Lung microvascular endothelial cell (primary cell): ENCODE measurements around the gene NPHP4. TPM values are rescaled to one million over a fixed set of nuclear protein-coding genes. Genes with fewer than 3 reads are reported as not detected.

Experiments used
- DNase-seq, 2 donors: peaks; one replicate each; pipeline versions ENCODE4 v3.0.0 to v3.0.0-alpha.2; 2010; ENCODE audit warnings: low read depth in 2 of 2
- total RNA-seq: library from RNA; depleted of rRNA; stranded (reverse); fragments of >200 nt; gene quantifications from 2 replicates; pipeline ENCODE4 v1.2.1, GENCODE V29; 2014

NPHP4 gene
- total RNA-seq, 1 donor from 2014 or later: 1.4 TPM

DNA sequence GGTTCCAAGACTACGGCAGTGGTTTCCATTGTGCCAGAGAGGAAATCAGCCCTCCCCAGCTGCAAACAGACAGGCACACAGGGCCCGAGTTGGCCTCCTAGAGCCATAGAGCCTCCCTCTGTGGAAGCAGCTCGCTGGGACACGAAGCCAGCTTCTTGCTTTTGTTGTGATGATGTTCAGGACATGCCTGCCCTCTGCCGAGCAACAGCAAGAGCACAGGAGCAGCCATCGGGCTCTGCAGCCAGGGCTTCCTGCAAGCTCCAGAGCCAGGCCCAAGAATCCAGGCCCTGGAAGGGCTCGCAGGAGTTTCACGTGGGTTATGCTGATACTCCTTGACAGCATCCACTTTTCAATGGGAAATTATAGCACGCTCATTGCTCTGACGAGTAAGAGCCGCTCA is 18.5 kb downstream of the NPHP4 start:
- no peak for DNase-seq

DNA sequence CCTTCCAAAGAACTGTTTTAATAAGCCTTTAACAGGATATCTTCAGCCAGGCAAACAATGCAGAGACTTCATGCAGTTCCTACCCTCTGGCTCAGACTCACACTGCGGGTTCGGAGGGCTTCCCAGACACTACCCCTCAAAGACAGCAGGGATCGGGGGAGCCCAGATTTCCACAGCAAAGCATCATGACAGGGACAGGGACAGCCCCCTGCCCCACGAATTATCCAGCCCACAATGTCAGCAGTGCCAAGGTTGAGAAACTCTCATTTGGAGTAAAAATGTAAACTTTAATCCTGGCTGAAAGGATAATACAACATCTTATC is 20.1 kb downstream of the NPHP4 start:
- DNase-seq: no peak

DNA sequence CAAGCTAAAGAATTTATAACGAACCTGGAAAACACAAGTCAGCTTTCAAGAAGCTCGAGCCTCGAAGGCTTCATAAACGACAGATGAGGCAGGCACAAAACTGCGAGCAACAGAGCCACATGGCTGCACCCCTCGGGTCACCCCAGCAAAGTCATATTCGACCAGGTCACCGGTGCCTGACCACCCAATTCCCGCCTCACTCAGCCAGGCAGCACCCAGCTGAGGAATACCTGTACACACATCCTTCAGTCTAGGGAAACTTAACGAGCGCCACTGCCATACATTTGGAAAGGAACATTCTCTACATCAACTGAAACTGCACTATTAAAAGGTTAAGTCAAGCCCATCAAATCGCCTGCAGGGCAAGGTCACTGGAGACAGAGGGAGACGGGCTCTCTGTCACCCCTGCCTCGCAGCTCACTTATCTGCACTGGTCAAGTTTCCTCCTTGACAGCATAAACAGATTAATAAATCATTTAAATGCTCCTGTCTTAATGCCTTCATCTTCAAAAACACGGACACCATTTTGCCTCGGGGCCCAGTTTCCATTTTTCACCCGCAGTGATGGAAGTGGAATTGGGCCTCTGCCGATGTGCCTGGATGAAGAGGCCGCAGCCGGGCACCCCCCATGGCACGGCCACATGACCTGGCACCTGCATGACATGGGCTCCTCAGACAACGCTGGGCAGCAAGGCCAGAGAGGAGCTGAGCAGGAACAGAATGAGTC is 20.6 kb downstream of the NPHP4 start:
- DNase-seq: no peak

DNA sequence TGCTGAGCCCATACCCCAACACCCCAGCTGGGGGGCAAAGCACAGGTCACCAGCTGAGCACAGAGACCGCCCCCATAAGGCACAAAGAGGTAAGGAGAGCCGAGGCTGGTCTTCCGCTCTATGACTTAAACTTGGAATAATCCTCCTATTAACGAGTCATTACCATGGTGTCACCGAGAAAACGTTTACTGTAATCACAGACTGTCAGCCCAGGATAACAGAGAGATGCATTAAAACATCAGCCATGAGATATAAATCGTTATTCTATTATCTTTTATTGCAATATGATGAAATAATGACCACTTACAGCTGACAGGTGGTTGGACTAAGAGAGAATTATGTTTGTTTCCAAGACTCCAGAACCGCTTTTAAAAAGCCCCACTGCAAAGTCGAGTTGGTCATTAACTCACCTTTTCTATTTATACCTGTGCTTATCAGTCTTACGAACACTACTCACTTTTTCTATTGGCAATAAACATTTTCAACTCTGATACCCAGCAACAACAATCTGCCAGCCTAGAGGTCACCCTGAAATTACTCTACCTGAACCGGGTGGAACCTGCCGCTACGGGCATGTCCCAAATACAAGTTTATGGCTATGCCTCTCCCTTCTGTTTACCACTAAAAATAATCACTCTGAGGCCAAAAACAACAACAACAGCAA is 21.5 kb downstream of the NPHP4 start:
- no peak for DNase-seq

DNA sequence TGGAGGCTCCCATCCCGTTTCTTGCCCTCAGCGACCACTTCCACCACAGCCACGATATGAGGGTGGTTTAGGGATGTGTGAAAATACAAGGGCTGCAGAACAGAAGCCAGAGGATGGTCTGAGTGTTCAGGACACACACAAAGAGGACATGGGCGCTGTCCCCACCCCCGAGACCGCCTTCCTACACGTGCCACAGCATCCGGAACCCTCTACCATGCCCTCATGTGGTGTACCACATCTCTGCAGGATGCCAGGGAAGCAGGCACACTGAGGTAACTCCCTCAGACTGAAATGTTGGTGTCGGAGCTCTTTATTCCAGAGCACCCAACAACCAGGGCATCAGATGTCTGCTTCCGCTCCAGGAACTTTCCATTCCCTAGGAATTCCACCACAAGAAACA is 23.1 kb downstream of the NPHP4 start:
- no peak for DNase-seq

DNA sequence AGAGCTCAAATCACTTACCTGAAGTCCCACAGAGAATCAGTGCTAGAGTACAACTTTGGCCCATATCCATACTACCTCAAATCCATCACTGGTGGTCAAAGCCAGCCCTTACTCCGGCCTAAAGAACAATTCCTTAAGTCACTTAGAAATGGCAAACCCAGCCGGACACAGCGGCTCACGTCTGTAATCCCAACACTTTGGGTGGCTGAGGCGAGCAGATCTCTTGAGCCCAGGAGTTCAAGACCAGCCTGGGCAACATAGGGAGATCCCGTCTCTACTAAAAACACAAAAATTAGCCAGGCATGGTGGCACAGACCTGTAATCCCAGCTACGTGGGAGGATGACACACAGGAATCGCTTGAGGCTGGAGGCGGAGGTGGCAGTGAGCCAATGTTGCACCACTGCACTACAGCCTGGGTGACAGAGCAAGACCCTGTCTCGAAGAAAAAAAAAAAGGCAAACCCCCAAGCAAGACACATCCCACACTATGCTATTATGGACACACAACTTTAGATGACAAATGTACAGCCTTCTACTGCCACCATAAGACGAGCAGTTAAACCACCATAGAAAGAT is 24.0 kb downstream of the NPHP4 start:
- no peak for DNase-seq

DNA sequence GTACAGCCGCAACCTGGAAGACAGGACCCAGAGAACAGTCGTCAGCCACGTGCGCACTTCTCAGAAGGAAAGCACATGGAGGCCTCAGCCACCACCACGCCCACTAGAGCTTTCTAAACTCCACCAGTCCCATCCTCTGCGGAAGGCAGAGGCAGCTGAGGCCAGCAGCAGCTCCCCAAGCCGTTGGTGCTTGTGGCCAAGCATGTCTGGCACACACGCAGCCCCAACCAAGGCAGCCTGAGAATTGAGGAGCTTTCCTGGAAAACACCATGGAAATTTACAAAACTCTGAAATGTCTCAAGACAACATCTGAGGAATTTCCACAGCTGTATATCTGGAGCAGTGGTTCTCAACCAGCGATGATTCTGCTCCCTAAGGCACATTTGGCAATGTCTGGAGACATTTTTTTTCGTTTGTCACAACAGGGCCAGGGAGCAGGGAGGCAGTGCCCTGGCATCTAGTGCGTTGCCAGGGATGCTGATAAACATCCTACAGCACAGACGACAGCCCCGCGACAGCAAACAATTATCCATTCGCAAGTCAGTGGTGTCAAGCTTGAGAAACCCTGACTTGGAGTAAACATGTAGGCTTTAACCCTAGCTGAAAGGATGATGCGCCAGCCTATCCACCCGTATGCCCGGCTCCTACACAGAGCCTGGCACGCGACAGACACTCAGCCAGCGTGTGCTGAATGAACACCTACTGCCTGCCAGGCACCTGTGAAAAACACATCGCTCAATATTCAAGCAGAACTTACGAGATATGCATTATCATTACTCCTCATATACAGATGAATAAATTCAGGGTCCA is 24.7 kb downstream of the NPHP4 start:
- no peak for DNase-seq

DNA sequence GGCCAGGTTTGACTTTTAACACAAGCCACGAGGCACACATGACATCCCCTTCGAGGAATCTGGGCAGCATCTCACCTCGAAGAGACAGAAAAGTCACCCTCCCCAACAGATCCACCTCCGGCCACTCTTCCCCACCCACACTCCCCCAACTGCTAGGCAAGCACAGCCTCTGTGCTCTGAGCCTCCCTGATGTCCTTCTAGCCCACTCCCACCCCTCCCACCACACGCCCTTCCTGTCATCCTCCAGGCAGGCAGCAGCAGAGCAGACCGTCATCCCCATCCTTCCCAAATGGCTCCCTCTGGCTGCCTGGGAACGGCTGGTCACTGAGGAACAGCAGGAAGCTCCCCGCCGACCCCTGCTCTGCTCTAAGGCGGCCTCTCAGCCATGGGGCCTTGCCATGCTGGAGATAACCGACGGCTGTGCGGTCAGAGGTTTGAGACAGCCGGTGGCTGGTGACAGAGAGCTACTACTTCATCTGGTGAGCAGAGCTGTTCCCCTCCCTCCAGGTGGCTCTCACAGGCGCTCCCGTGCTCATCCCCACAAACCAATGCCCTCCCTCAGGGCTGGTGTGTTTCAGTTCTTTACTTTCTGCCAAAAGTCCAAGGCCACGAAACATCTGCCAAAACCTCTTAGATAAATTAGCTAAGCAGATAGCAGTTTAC is 25.6 kb downstream of the NPHP4 start:
- DNase-seq: no peak

DNA sequence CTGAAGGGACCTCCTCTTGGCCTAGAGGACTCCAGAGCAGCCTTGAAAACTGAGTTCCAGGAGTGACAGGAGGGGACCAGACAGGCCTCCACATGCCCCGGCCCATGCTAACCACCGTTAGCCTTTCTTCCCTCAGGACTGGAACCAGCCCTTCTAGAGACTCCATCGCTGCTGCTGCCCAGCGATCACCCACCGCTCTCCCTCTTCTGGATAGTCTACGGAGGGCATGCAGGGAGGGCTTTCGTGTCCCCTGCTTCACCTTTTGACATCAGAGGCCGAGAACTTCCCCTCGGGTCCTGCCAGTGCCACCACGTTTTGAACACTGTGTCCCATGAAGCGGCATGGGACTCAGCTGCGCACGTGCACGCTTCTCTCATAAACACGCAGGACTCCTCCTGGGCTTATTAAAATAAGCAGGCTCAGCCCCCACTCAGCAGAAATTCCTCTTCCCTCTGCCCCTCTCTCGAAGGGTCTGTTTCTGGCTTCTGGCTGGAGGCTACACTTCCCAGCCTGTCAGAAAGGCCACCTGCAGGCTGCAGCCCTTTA is 26.6 kb downstream of the NPHP4 start:
- DNase-seq: no peak

DNA sequence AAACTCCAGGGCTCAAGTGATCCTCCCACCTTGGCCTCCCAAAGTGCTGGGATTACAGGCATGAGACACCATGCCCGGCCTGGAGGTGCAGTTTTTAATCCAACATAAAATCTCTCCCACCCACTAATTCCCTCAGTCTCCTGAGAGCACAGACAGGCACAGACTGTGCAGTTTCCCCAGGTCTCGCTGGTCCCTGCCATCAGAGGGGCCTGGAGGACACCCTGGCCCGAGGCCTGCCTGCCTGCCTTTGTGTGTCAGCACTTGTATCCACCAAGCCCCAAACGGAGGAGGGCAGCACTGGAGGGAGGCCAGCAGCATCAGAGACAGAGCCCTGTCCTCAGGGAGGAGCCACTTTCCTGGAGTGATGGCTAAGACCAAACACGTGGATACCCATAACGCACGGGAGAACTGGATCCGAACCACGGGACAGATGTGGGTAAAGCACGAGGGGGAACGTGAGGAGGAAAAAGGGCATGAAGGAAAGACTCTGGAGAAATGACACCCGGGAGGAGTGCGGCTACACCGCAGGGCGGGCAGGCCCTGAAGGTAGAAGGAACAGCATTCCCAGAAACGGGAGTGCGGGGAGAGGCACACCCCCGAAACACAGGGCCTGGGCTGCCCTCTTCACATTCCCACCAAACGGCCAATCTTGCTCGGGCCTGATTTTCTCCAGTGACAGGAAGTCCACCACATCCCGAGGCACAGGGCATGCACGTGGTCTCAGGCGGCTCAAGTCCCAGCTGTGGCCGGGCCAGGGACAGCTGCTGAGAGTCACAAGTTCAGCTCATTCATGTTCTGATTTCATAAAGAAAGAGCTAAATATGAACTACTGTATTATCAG is 29.7 kb downstream of the NPHP4 start:
- no peak for DNase-seq

DNA sequence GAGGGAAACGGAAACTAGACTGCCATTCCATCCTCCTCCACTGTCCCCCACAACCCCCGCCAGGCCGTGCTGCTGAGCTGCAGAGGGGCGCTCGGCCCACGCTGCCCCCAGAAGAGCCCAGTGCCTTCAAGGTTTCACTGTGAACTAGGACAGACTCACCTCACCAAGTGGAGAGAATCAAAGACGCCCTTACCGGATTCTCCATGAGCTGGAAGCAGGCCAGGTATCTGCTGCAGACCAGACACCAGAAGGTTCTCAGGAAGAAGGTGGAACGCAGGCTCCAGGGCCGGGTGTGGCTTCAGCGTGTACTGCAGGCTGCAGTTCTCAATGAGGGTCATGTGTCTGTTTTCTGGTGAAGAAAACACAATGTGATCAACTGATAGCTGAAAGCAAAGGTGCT is 30.6 kb downstream of the NPHP4 start:
- peak in 1 of 2 donors; percentile 24 for DNase-seq

DNA sequence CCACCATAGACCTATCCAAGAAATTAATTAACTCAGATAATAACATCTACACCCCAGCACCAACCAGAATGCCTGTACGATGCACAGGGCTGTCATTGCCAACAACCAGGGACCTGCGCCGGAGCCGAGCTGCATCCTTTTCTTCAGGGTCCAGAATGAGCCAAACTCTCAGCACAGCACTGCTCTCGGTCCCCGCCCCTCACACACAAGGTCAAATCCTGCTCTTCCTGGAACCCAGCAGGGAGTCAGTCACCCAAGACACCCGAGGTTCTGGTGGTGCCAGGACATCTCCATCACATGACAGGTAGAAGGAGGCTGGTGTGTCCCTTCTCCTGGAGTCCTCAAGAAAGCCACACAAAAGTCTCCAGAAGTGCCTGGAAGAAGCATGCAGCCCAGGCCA is 31.9 kb downstream of the NPHP4 start:
- DNase-seq: no peak

DNA sequence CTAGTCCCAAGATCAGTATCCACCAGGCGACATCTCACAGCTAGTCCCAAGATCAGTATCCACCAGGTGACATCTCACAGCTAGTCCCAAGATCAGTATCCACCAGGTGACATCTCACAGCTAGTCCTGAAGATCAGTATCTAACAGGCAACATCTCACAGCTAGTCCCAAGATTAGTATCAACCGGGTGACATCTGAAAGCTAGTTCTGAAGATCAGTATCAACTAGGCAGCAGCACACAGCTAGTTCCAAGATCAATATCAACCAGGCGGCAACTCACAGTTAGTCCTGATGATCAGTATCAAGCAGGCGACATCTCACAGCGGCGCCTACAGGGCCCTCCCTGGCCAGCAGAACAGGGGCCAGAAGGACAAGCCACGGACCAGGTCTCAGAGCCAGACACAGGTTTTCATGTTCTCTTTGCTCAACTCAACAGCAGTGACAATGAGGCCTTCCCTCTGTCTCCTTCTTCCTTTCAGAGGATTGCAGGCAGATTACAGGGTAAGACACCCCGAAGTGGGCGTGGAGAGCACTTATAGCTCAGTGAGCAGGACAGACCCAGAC is 32.5 kb downstream of the NPHP4 start:
- DNase-seq: no peak

DNA sequence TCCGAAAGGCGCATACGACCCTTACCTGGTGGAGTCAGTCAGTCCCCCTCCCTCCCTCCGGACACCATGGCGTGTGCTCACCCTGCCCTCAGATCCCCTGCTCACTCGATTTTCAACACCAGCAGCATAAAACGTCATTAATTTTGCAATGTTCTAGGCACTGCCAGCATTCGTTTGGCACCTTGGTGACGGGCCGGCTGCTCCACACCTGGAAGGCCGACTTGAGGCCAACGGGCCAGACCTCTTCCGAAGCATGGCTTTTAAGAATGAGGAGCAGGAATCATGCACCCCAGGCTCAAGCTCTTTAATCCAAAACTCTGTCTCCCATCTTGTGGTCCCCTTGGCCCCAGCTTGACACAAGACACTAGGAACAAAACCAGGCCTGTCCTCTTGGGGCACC is 33.1 kb downstream of the NPHP4 start:
- no peak for DNase-seq

DNA sequence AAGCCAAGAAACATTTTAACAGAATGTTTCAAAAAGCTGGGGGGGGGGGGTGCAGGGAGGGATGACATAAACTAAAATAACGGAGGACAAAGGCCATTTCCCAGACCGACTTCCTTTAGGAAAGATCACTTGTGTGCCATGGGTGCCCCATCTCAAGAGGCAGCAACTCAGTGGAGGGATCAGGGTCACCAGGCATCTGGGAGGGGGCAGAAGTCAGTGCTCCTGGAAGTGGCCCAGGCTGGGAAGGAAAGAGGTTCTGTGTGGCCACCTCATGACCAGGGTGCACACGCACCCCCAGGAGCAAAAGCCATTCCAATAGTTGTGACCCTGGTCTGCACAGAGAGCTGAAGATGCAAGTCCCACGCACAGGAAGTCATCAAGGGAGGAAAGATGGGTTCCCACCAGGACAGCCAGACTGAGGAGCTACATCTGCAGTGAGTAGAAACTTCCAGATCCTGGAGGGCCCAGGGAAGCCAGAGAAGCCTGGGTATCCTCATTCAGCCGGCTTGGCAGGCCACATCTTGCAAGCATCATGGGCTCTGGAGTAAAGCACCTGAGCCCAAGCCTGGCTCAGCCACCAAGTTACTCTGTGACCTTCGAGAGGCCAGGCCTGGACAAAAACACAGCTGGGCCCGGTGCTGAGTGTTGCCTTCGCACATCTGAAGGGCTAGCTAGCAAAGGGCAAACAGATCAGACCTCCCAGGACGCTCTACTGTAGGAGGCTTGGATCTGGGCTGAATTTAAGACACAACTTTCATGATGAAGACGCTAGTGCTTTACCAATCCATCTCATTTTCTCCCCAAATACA is 36.0 kb downstream of the NPHP4 start:
- no peak for DNase-seq

DNA sequence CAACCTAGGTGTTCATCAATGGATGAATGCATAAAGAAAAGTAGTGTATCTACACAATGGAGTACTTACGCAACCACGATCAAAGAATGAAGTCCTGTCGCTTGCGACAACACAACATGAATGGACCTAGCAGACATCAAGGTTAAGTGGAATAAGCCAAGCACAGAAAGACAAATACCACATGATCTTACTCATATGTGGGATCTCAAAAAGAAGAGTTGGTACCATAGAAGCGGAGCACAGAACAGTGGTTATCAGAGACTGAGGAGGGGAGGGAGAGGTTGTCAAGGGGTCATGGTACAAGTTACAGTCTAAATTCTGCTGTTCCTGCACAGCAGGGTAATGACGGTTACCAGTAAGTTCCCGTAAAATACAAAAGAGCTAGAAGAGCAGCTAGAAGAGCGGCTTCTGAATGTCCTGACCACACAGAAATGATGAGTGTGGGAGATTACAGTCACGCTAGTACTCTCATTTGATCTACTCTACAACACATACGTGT is 36.7 kb downstream of the NPHP4 start:
- DNase-seq: no peak

DNA sequence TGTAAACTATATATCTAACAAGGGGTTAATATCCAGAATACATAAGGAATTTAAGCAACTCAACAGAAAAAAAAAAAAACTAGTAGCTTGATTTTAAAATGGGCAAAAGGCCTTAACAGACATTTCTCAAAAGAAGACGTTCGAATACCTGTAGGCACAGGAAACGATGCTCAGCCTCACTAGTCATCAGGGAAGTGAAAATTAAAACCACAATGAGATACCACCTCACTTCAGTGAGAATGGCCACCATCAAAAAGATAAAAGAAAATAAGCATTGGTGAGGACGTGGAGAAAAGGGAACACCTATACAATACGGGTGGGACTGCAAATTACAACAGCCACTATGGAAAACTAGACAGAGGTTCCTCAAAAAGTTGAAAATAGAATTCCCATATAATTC is 37.3 kb downstream of the NPHP4 start:
- no peak for DNase-seq

DNA sequence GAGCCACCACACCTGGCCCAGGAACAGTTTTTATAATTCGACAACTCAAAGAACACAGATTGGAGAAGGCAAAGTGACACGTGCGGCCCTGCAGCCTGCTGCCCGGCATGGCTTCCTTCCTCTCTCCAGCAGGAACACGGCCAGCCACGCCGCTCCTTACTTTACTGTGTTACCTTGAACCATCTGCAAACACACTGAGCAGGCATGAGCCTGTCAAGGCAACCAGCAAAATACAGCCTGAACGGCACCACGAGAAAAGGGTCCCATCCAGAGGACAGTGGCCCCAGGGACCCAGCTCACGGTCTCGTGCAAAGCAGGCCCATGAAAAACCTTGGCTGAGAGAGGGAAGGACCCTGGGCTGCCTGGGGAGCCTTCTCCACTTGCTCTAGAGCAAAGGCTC is 38.8 kb downstream of the NPHP4 start:
- DNase-seq: no peak

DNA sequence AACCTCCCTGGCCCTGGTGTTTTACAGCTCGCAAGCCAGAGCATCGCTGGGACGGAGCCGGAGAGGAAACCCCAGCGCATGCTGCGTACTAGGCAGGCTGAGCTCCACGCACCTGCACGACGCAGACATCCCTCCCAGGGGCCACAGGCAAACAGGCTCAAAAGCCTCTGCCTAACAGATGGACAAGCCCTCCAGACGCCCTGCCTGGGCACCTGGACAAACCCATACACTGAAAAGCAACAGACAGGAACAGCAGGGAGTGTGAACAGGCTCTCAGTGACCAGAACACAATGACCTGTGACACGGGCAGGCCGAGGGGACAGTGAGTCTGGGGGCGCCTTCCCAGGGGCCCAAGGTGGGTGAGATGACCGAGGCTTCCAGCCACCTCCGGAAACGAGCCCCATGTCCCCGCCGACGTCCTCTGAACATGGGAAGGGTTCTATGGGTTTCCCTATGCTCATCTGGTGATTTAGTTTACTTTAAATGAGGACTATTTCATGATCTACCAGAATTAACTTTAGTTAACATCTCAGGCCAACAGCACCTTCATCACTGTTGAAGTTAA is 40.3 kb downstream of the NPHP4 start:
- no peak for DNase-seq
